Esophagus squamous epithelium (tissue), 4 donors: ENCODE data around the gene E4F1.

Experiments
- CTCF ChIP-seq, 6 experiments: fragments of 450-650 bp in 4 of 6; fragments of 200-600 bp in 2 of 6; sonication (generic) in 2 of 6; IDR thresholded peaks; one replicate each; pipeline ENCODE4 v1.5.1; 2016 to 2019; ENCODE audit warnings: antibody characterized with exemption in 6 of 6, mild to moderate bottlenecking in 4 of 6, moderate library complexity in 4 of 6
- POLR2A ChIP-seq, 4 donors: fragments of 450-650 bp; IDR thresholded peaks; one replicate each; pipeline ENCODE4 v1.6.1; 2017; ENCODE audit warnings: antibody characterized with exemption in 4 of 4, mild to moderate bottlenecking in 4 of 4, moderate library complexity in 3 of 4

- TF ChIP-seq CTCF (IDR thresholded peaks at IDR 0.05) (no peak), POLR2A (IDR thresholded peaks at IDR 0.05) (no peak)
These were observed 9.8 kb downstream of the E4F1 start for GRCh38 chr16:2233046-2233775.
